NCI-H2081 (cell line): ENCODE data around the gene ITPK1.
"Not testable (repeated sequence)": the region's sequence is repeated elsewhere in the genome, so short reads cannot be mapped to it uniquely, and the experiment has no call there.

Source experiments
- DNase-seq, 2 experiments: peaks; one replicate each; lab custom pipeline; 2025; lab: John Stamatoyannopoulos, UW

Gene ITPK1

DNA sequence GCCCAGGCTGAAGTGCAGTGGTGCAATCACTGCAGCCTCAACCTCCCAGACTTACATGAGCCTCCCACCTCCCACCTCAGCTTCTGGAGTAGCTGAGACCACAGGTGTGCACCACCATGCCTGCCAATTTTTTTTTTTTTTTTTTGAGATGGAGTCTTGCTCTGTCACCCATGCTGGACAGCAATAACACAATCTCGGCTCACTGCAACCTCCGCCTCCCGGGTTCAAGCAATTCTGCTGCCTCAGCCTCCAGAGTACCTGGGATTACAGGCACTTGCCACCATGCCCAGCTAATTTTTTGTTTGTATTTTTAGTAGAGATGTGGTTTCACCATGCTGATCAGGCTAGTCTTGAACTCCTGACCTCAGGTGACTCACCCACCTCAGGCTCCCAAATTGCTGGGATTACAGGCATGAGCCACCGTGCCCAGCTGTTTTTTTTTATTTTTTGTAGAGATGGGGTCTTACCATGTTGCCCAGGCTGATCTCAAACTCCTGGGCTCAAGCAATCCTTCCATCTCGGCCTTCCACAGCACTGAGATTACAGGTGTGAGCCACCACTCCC is 15.6 kb upstream of the ITPK1 start:
- not testable (repeated sequence) for DNase-seq

DNA sequence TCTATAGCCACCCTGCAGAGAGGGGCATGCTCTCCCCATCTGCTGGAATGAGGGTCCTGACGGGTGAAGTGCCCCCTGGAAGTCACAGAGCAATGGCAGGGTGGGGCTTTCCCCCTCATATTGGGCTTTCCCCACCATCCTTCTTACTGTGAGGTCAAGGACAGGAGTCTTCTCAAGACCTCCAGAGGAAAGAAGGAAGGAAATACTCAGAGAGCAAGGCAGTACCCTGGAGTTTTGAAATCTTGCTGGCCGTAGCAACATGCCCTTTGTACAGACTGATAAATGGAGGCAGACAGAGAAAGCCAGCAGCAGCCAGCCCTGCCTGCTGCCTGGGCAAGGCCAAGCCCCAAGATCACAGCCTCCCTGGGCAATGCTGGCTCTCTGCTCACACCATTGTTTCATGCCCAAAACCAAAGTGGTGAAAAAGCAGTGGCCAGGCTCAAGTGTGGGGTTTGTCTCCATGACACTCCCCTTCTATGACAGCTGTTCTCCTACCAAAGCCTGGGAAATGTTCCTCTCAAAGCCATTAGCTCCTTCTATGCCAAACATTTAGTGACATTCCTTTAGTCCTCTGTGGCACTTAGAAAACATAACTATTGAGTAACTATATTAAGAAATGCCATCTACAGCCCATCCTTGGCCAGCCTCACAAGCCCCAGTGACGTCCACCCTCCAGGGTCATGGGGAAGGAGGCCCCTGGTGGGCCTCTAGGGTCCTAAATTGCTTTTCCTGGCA is 13.2 kb upstream of the ITPK1 start:
- DNase-seq = no peak

DNA sequence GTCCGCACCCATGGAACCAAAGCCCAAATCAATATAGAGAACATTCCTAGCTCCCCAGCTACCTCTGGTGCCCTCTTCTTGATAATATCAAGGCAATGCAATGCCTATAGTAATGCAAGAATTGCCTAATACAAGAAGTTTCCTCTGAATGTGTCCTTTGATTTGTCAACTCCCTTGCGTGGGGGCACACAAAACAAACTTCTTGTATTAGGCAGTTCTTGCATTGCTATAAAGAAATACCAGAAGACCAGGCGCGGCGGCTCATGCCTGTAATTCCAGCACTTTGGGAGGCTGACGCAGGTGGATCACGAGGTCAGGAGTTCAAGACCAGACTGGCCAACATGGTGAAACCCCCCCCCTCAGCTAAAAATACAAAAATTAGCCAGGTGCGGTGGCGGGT is 10.4 kb upstream of the ITPK1 start:
- no peak for DNase-seq

DNA sequence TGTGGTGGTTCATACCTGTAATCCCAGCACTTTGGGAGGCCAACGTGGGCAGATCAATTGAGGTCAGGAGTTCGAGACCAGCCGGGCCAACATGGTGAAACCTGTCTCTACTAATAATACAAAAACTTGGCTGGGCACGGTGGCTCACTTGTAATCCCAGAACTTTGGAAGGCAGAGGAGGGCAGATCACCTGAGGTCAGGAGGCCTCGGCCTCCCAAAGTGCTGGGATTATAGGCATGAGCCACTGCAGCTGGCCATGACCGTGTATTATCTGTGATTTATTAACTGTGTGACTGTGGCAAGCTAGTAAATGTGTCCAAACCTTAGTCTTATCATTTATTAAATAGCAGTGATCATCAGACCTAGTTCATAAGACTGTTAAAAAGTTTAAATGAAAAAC is 7.1 kb upstream of the ITPK1 start:
- no peak for DNase-seq

DNA sequence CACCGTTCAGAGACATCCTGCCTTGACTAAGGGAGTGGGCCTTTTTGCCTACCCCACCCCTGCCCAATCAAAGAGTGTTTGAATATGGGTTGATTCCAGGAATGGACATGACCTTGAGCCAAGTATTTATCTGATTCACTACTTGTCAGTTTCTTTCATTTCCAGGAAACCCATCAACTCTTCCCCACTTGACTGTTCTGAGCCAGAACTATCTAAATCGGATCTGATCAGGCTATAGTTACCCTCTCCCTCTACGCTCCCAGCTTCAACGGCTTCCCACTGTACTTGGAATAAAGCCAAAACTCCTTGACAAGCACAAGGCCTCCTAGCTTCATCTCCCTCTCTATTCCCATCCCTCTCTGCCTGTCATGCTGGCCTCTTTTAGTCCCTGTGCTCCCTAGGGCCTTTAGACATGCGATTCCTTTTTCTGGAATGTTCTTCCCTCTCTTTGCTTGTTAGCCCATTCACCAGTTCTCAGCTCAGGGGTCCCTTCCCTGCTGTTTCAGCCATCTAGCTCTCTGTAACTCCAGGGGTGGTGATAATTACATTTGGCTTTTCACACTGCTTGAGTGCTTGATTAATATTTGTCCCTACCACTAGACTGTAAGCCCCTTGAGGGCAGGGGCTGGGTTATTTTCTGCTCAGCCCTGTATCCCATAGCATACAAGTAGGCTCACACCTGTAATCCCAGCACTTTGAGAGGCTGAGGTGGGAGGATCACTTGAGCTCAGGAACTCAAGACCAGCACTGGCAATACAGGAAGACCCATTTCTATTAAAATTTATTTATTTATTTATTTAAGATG is 5.5 kb upstream of the ITPK1 start:
- DNase-seq = no peak

DNA sequence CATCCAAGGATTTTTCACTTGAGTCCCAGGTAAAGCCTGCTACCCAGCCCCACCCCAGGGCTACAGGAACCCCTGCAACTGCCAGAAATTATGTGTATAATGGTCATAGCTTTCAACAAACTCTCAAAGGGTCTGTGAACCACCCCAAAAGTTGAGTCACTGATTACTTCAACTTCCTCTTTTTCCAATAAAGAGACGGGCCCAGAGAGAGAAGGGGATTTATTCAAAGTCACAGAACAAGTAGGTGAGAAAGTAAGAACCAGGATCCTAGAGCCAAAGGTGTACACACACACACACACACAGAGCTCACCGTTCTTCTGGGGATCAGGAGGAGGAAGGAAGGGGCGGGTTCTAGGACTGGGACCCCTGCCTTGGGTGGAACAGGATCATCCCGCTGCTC is 4.8 kb upstream of the ITPK1 start:
- no peak for DNase-seq

DNA sequence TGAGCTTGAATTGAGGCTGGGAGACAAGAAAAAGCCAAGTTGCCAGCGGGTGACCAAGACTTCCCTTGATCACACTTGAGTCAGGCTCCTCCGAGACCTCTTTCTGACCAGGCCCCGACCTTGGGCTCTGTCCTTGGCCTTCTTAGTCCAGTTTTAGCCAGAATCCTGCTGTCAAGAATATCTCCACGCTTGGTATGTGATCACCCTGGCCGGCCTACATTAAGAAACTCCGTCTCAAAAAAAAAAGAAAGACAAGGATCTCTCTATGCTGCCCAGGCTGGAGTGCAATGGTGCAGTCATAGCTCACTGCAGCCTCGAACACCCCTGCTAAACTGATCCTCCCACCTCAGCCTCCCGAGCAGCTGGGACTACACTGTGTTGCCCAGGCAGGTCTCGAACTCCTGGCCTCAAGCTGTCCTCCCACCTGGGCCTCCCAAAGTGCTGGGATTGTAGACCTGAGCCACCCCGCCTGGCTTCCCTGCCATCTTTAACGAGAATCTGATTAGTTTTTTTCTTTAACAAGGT is 1.0 kb upstream of the ITPK1 start:
- no peak for DNase-seq

DNA sequence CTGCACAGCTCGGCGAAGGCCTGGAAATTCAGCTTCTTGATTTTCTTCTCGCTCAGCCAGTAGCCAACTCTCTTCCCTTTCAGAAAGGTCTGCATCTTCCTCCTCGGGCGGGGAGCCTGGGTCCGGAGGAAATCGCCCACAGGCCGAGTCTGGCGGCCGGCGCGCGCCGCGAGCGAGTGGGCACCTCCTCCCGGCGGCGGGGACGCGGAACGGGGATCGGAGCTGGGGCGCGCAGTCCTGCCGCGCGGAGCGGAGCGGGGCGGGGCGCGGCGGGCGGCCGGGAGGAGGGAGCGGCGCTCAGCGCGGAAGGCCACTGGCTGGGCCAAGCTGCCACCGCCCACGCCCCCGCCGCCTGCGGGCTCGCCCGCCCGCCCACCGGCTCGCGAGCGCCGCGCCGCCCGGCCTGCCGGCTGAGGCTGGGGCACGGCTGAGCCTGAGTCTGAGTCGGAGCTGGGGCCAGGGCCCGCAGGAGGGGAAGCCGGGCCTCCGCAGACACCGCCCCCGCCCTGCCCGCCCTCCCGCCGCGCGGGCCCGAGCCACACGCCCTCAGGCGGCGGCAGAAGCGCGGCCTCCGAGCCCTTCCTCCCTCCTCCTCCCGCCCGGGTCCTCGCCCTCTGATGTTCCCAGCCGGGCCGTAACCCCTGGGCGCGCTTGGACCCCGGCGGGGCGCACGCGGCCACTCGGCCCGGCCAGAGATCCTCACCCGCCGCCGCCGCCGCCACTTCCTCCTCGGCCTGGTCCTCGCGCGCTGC is 480 bp downstream of the ITPK1 start:
- DNase-seq = peak; percentile 94 to 95

DNA sequence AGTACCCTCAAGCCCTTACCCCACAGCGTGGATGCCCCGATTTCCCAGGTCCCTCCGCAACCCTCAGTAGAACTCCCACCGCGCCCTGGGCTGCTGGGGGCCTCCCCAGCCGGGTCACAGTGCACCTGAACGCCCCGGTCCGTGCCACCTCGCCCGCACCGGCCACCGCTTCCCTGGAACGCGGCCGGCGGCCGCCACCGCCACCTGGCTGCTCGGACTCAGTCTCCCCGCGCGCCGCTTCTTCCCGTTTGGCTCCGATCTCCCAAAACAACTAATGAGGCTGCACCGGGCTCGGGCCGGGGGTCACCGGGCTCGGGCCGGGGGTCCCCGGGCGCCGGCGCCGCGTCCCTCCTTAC is 1.0 kb downstream of the ITPK1 start:
- no peak for DNase-seq

DNA sequence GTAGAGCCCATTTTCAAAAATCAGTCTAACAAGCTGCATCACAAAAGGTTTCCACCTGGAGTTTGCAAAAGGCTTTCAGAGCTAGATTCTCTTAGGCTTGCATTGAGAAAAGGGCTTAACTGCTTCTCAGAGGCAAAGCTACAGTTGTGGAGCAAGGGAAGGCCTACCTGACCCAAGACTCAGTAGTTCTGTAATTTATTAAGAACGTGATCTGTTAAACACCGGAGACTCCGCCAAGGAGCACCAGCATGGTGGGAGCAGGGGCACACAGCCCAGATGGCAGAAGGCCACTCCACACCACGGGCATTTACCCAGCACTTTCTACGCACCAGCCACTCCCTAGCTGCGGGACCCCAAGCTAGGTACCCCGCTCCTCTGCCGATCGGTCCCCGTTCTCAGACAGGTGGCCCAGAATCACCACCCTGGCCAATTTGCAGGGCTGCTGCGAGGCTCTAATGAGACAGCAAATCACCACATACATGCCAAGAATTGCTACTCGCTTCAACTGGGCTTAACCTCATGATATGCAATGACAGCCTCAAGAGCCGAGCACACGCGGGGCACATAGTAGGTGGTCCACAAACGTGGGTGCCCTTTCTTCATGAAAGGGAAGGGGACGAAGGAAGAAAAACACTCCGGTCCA is 1.5 kb downstream of the ITPK1 start:
- DNase-seq = peak; percentile 15 to 52

DNA sequence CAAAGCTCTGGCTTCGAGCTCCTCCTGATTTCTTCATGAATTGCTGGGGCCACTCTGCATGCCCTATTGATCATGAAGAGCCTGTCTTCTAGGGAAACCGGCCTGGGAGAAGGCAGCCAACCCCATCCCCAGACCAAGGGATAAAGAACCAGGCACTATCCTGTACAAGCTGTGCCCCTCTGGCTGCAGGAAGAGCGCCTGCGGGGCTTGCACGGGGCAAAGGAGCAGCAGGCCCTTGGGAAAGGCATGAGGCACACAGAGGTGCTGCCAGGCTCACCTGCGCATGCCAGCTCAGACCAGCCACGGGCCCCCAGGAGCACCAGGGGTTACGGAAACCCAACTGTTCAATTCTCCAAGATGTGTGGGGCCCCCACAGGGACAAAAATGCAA is 2.1 kb downstream of the ITPK1 start:
- peak in 1 of 2 experiments; percentile 52 for DNase-seq

DNA sequence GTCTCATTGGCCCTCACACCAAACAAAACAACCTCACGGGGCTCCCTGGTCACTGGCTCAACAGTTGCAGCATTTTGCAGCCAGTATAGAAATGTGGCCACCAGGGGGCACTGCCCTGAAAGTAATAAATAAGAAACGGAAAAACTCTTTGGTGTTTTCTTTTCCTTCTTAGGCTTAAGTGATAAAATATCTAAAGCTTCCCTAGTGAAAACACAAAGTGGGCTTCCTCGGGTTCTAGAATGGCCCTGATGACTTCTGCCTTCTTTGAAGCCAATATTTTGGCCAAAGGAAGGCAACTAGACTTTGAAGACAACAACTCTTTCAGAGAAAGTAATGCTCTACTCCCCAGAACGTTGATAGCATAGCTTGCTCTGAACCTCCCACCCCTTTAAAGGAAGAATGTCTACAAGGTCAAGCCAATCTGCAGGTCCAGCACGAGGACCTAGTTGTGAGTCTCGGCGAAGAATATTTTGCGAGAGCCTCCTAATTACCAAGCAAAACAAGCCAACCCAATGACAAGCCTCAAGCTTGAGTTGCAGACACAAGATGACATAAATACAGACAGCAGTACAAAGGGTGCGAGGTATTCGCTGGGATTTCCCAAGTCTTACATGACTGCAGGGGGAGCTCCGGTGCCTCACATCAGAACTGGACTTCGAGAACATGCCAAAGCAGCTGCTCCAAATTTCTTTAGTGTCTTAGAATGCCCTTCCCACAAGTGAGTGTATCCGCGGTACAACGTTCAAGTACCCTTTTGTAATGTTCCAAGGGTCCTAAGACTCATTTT is 2.6 kb downstream of the ITPK1 start:
- peak; percentile 79 to 80 for DNase-seq

DNA sequence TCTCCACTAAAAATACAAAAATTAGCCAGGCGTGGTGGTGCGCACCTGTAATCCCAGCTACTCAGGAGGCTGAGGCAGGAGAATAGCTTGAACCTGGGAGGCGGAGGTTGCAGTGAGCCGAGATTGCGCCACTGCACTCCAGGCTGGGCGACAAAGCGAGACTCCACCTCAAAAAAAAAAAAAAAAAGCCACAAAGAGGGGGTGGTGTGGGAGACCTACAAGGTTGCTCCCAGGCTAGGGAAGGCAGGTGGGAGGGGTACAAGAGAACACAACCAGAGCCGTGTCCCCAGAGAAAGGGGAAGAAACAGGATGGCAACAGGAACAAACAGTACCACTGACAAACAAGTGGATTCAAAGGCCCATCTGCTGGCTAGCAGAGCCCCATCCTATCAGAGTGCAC is 4.2 kb downstream of the ITPK1 start:
- DNase-seq = peak; percentile 36 to 72

DNA sequence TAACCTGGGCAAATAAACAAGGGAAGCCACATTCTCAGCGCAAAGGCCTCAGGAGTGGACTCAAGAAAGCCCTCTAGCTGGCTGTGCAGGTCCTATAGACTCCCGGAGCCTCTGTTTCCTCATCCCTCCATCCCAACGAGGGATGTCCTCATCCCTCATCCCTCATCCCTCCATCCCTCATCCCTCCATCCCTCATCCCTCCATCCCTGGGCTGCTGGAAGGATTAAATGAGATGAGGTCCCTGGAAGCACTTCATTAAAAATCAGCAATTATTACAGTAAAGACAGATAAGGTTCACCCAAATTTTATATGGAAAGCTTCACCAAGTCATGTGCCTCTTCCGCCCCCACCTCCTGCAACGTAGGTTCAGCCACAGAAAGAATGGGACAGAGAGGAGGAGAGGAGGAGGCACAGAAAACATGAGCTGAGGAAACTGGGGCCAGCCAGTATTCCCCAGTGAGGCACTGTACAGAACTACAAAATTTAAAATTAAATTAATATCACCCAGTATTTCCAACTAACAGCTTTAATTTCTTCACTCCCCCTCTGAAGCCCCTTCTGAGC is 4.8 kb downstream of the ITPK1 start:
- no peak for DNase-seq

DNA sequence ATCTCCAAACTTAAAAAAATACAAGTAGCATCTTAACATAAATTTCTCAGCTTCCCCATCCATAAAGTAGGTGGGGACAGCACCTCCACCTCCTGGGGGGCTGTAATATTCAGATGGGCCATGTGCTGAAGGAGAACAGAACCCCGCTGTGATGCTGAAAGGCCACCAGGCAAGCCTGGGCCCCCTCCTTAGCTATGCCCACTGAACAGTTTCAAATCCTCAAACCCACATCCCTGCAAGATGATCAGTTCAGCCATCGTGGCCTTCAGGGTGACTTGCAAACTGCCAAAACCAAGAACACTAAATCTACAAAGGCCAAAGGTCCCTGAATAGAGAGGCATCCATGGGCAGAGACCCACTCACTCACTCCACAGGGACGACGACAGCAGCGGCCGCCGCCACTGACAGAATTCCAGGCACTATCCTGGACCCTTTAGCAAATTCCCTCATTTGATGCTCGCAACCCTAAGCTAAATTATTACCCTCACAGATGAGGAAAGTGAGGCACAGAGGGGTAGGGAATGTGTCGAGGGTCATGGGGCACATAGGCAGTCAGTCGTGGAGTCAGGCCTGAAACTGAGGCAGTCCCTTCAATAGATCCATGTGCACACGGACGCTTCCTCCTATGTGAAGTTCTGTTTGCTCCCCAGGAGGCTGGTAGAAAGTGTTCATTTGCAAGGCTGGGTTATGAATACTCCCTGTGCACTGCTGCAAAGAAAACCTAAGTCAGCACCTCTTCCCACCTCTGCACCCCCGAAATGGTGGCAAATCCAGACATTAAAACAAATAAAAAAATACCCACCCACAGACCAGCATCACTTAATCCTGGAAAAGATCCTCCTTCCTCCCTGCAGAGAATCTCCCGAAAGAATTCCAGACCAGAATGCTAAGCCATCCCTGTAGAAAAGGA is 5.9 kb downstream of the ITPK1 start:
- DNase-seq = no peak

DNA sequence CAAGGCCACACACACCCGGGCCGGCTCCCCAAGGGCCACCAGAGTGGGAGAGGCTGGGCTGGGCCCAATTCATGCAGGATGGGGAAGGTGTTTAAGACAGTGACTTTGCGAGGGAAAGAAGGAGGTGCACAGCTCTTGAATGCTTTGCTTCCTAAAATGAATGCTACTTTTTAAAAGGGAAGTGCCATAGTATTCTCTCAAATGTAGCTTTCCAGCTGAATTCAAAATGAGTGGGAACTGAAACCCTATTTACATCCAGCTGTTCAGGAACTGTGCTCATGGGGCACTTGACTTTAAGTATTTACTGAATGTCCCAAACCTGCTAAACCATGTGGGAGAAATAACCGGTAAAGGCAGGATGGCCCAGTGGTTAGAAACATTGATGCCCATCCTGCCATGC is 7.6 kb downstream of the ITPK1 start:
- DNase-seq = no peak

DNA sequence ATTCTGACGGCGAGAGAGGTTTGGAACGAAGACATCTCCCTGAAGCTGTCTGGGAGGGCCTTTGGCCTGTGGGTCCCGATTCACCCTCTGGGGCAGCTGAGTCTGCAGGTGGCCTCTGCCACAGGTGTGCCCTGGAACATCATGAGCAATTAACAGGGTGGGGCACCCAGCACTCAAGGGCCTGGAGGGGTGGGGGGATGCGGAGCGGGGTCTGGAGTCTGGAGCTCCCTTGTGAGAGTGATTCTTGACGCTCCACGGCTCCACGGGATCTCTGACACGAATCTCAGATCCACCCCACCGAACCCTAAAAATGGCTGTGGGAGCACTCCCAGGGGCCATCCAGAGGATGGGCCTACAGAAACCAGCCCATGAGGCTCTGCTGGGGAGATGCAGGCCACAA is 8.3 kb downstream of the ITPK1 start:
- DNase-seq = no peak

DNA sequence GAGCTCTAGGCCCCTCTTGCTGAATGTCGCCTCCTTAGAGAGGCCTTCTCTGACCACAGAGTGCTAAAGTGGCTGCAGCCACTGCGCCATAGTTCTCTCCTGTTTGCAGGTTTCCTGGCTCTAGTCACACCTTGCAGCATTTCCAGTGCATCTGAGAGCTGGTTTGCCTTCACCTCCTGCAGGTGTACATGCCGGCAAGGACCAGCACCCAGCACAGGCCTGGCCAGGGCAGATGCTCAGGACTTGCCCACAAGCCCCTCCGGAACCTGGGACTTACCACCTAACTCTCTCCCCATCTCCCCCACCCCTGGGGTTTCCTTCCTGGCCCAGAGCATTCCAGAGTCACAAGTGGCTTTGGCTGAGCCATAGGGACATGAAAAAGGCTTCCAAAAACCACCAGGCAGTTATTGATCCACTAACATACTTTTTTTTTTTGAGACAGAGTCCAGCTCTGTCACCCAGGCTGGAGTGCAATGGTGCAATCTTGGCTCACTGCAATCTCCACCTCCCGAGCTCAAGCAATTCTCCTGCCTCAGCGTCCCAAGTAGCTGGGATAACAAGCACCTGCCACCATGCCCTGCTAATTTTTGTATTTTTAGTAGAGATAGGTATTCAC is 9.1 kb downstream of the ITPK1 start:
- no peak for DNase-seq

DNA sequence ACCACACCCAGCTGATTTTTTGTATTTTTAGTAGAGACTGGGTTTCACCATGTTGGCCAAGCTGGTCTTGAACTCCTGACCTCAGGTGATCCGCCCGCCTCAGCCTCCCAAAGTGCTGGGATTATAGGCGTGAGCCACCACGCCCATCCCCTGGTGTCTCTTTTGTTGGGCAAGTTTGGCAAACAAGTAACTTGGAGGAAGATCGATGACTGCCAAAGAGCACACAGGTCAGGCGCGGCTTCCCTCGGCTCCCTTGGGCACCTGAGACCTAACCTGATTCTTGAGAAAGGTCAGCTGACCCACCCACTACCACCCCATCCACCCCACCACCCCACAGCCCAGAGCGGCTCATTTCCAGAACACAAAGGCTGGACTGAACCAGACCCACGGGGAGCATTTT is 9.9 kb downstream of the ITPK1 start:
- not testable (repeated sequence) for DNase-seq
